Measurements from ENCODE around the gene KRTAP20-1.

The KRTAP20-1 gene

GRCh38 chr21:30652891-30653290, 36.7 kb downstream of the KRTAP20-1 start:
- DNase-seq: no peak

Measured in suppressor macrophage treated with lipopolysaccharide for 4 hours (primary cell).